Iris pigment epithelial cell (primary cell): ENCODE data around the gene ZNF236.
"Not testable (repeated sequence)": the region's sequence is repeated elsewhere in the genome, so short reads cannot be mapped to it uniquely, and the experiment has no call there.

Source experiments
- DNase-seq: peaks from one replicate; pipeline ENCODE4 v3.0.0-alpha.2; 2011; ENCODE audit warnings: low read depth

The ZNF236 gene

GRCh38 chr18:76822506-76823160, at the start of gene ZNF236:
Gene ZNF236, plus strand, starts transcription at chr18:76822557. Its CDS starts 51 bp downstream, at chr18:76822608.
- DNase-seq = peak; percentile 82

GRCh38 chr18:76772665-76773064, 49.7 kb upstream of the ZNF236 start:
- no peak for DNase-seq

GRCh38 chr18:76777036-76777435, 45.3 kb upstream of the ZNF236 start:
- not testable (repeated sequence) for DNase-seq

- no peak for DNase-seq
Measured at GRCh38 chr18:76783786-76784484, 38.4 kb upstream of the ZNF236 start.

GRCh38 chr18:76785872-76786271, 36.5 kb upstream of the ZNF236 start:
- DNase-seq = no peak

GRCh38 chr18:76788571-76789317, 33.6 kb upstream of the ZNF236 start:
- no peak for DNase-seq

- no peak for DNase-seq
Measured at GRCh38 chr18:76791106-76791505, 31.3 kb upstream of the ZNF236 start.

GRCh38 chr18:76791642-76792041, 30.7 kb upstream of the ZNF236 start:
- DNase-seq = no peak

- no peak for DNase-seq
Measured at GRCh38 chr18:76794326-76794725, 28.0 kb upstream of the ZNF236 start.

GRCh38 chr18:76801567-76802505, 20.5 kb upstream of the ZNF236 start:
- peak; percentile 43 for DNase-seq

- no peak for DNase-seq
Measured at GRCh38 chr18:76803413-76803812, 18.9 kb upstream of the ZNF236 start.

GRCh38 chr18:76803814-76804213, 18.5 kb upstream of the ZNF236 start:
- peak; percentile 49 for DNase-seq

- DNase-seq = peak; percentile 63
Measured at GRCh38 chr18:76805221-76805620, 17.1 kb upstream of the ZNF236 start.

- no peak for DNase-seq
Measured at GRCh38 chr18:76806301-76806700, 16.1 kb upstream of the ZNF236 start.

- DNase-seq = no peak
Measured at GRCh38 chr18:76808561-76808960, 13.8 kb upstream of the ZNF236 start.

GRCh38 chr18:76811530-76811929, 10.8 kb upstream of the ZNF236 start:
- not testable (repeated sequence) for DNase-seq

- no peak for DNase-seq
Measured at GRCh38 chr18:76814256-76814655, 8.1 kb upstream of the ZNF236 start.

GRCh38 chr18:76816127-76816526, 6.2 kb upstream of the ZNF236 start:
- DNase-seq = no peak

- DNase-seq = no peak
Measured at GRCh38 chr18:76817888-76818611, 4.3 kb upstream of the ZNF236 start.

GRCh38 chr18:76819411-76820136, 2.8 kb upstream of the ZNF236 start:
- DNase-seq = no peak
